HepG2 (cell line): ENCODE data around the gene SCAND1. TPM values are rescaled to one million over a fixed set of nuclear protein-coding genes. Genes with fewer than 3 reads are reported as not detected.

ENCODE experiments used
- ATRX ChIP-seq: sonication (generic); formaldehyde crosslinking; IDR thresholded peaks from 2 replicates; pipeline ENCODE4 v1.4.0; 2020; ENCODE audit warnings: missing genetic modification reagents, borderline replicate concordance
- ETS1 ChIP-seq: sonication (generic); formaldehyde crosslinking; IDR thresholded peaks from 2 replicates; pipeline ENCODE4 v1.4.0; 2020; ENCODE audit warnings: missing genetic modification reagents
- ETV6 ChIP-seq: sonication (generic); formaldehyde crosslinking; conservative IDR thresholded peaks from 2 replicates; pipeline ENCODE4 v1.4.0; 2020; ENCODE audit warnings: missing genetic modification reagents
- FOXO4 ChIP-seq: sonication (generic); formaldehyde crosslinking; conservative IDR thresholded peaks from 2 replicates; pipeline ENCODE4 v1.8.1; 2023; ENCODE audit warnings: missing genetic modification reagents
- HES4 ChIP-seq: sonication (generic); formaldehyde crosslinking; IDR thresholded peaks from 2 replicates; pipeline ENCODE4 v1.9.0; 2021; ENCODE audit warnings: mild to moderate bottlenecking, missing genetic modification reagents, borderline replicate concordance
- HOXA5 ChIP-seq: sonication (generic); formaldehyde crosslinking; IDR thresholded peaks from 2 replicates; pipeline ENCODE4 v1.4.0; 2020; ENCODE audit warnings: missing genetic modification reagents
- JUN ChIP-seq: sonication (generic); formaldehyde crosslinking; IDR thresholded peaks from 2 replicates; pipeline ENCODE4 v1.4.0; 2020; ENCODE audit warnings: mild to moderate bottlenecking, missing genetic modification reagents
- KDM1A ChIP-seq: IDR thresholded peaks from 2 replicates; pipeline ENCODE4 v1.6.1; 2016; ENCODE audit warnings: missing compliant biosample characterization
- MATR3 ChIP-seq: sonication (generic); formaldehyde crosslinking; IDR thresholded peaks from 2 replicates; pipeline ENCODE4 v1.4.0; 2020; ENCODE audit warnings: missing genetic modification reagents
- MED13 ChIP-seq: sonication (generic); formaldehyde crosslinking; IDR thresholded peaks from 2 replicates; pipeline ENCODE4 v1.5.0; 2020; ENCODE audit warnings: missing genetic modification reagents
- NFKB2 ChIP-seq: sonication (generic); formaldehyde crosslinking; IDR thresholded peaks from 2 replicates; pipeline ENCODE4 v1.4.0; 2020; ENCODE audit warnings: missing genetic modification reagents, borderline replicate concordance
- PHF21A ChIP-seq: sonication (generic); formaldehyde crosslinking; IDR thresholded peaks from 2 replicates; pipeline ENCODE4 v1.5.0; 2020; ENCODE audit warnings: mild to moderate bottlenecking, missing genetic modification reagents
- RBM39 ChIP-seq: fragments of 200-400 bp; formaldehyde crosslinking; IDR thresholded peaks from one replicate; pipeline ENCODE4 v1.6.1; 2018; ENCODE audit warnings: antibody characterized with exemption, mild to moderate bottlenecking, low read depth, low read length; ENCODE audit not compliant: poor library complexity, severe bottlenecking
- RXRB ChIP-seq: IDR thresholded peaks from 2 replicates; pipeline ENCODE4 v1.6.1; 2016; ENCODE audit warnings: borderline replicate concordance, missing genetic modification reagents, missing compliant biosample characterization
- SRF ChIP-seq: IDR thresholded peaks from 2 replicates; pipeline ENCODE4 v1.6.1; 2011; ENCODE audit warnings: mild to moderate bottlenecking, low read depth, low read length, moderate library complexity
- U2AF2 ChIP-seq: fragments of 200-400 bp; formaldehyde crosslinking; IDR thresholded peaks from 2 replicates; pipeline ENCODE4 v1.6.1; 2017; ENCODE audit warnings: low read depth, mild to moderate bottlenecking, low read length
- ZNF614 ChIP-seq: IDR thresholded peaks from 2 replicates; pipeline ENCODE4 v1.6.1; 2018; ENCODE audit warnings: missing biosample characterization, missing genetic modification reagents, inconsistent platforms, borderline replicate concordance
- ZNF746 ChIP-seq: sonication (generic); formaldehyde crosslinking; IDR thresholded peaks from 2 replicates; pipeline ENCODE4 v1.8.0; 2022; ENCODE audit warnings: mild to moderate bottlenecking, missing genetic modification reagents
- polyA plus RNA-seq, 8 experiments: library from polyadenylated mRNA; depleted of rRNA in 3 of 8; stranded (reverse) in 7 of 8; unstranded in 1 of 8; fragments of >200 nt; fragmentation: Illumina TruSeq in 4 of 8; extraction: Trizol in 4 of 8; gene quantifications; 2 replicates each; pipeline versions ENCODE4 v1.2.1 to v1.2.3, GENCODE V29; 2011 to 2016; ENCODE audit warnings: low read depth in 4 of 8, missing spikeins in 1 of 8, mixed read lengths in 1 of 8; ENCODE audit not compliant: insufficient read depth in 1 of 8
- total RNA-seq, 5 experiments: library from RNA; depleted of rRNA; stranded (reverse); fragments of >200 nt; fragmentation: Illumina TruSeq; extraction: Trizol; gene quantifications; 2 replicates each; pipeline ENCODE4 v1.2.3, GENCODE V29; 2016; ENCODE audit warnings: low read depth in 1 of 5
- TF ChIP-seq, protein P1 (sequence below): sonication (generic); formaldehyde crosslinking; IDR thresholded peaks from 2 replicates; pipeline ENCODE4 v1.4.0; 2020; ENCODE audit warnings: missing genetic modification reagents
- TF ChIP-seq, protein P2 (sequence below): sonication (generic); formaldehyde crosslinking; IDR thresholded peaks from 2 replicates; pipeline ENCODE4 v1.8.0; 2022; ENCODE audit warnings: low read depth, missing genetic modification reagents

Gene SCAND1
- total and polyA plus RNA-seq, 2 of the 13 experiments (the other 11 are each of a cell fraction or from before 2014, with no cell fraction given): 19.3 to 109 TPM

GRCh38 chr20:35994994-35995453 is 40.7 kb upstream of the SCAND1 start (continued):
- TF ChIP-seq RXRB (CRISPR knock-in tag): peak; percentile 61; the same call in 1 of the 2 replicates
- TF ChIP-seq ZNF614 (CRISPR knock-in tag): peak; percentile 66; the same call in 1 of the 2 replicates
- TF ChIP-seq, protein P1, sequence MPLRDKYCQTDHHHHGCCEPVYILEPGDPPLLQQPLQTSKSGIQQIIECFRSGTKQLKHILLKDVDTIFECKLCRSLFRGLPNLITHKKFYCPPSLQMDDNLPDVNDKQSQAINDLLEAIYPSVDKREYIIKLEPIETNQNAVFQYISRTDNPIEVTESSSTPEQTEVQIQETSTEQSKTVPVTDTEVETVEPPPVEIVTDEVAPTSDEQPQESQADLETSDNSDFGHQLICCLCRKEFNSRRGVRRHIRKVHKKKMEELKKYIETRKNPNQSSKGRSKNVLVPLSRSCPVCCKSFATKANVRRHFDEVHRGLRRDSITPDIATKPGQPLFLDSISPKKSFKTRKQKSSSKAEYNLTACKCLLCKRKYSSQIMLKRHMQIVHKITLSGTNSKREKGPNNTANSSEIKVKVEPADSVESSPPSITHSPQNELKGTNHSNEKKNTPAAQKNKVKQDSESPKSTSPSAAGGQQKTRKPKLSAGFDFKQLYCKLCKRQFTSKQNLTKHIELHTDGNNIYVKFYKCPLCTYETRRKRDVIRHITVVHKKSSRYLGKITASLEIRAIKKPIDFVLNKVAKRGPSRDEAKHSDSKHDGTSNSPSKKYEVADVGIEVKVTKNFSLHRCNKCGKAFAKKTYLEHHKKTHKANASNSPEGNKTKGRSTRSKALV (CRISPR knock-in tag): 0 out of 2 replicates have a peak, but pooled peaks have one; percentile 43
- TF ChIP-seq ATRX (CRISPR knock-in tag): no peak
- TF ChIP-seq HOXA5 (CRISPR knock-in tag): no peak
- TF ChIP-seq NFKB2 (CRISPR knock-in tag): peak; percentile 70; the same call in 1 of the 2 replicates
- TF ChIP-seq, protein P2, sequence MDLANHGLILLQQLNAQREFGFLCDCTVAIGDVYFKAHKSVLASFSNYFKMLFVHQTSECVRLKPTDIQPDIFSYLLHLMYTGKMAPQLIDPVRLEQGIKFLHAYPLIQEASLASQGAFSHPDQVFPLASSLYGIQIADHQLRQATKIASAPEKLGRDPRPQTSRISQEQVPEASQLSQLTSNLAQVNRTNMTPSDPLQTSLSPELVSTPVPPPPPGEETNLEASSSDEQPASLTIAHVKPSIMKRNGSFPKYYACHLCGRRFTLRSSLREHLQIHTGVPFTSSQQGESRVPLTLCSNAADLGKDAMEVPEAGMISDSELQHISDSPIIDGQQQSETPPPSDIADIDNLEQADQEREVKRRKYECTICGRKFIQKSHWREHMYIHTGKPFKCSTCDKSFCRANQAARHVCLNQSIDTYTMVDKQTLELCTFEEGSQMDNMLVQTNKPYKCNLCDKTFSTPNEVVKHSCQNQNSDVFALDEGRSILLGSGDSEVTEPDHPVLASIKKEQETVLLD: no peak
- no peak for TF ChIP-seq PHF21A (CRISPR knock-in tag)
- 0 out of 2 replicates have a peak, but pooled peaks have one; percentile 62 for TF ChIP-seq FOXO4 (CRISPR knock-in tag)
- no peak for TF ChIP-seq KDM1A (CRISPR knock-in tag)
- TF ChIP-seq ETV6 (CRISPR knock-in tag): peak; percentile 75; the same call in 1 of the 2 replicates
- no peak for TF ChIP-seq SRF
- TF ChIP-seq RBM39: no peak
- no peak for TF ChIP-seq HES4 (CRISPR knock-in tag)
- no peak for TF ChIP-seq U2AF2
- TF ChIP-seq ETS1 (CRISPR knock-in tag): no peak
- no peak for TF ChIP-seq JUN (CRISPR knock-in tag)
- TF ChIP-seq MED13 (CRISPR knock-in tag): no peak
- TF ChIP-seq ZNF746 (CRISPR knock-in tag): no peak
- no peak for TF ChIP-seq MATR3 (CRISPR knock-in tag)
